GM23338 (cell line): ENCODE measurements around the gene KCNAB1. TPM values are rescaled to one million over a fixed set of nuclear protein-coding genes. Genes with fewer than 3 reads are reported as not detected.

Source experiments
- ATAC-seq: fragments of 200-7000 bp; cut with Tn5 transposase; 3 replicates; pipeline ENCODE4 v1.9.1; 2020
- DNase-seq: peaks from one replicate; pipeline ENCODE4 v3.0.0-alpha.2; 2015; ENCODE audit warnings: low spot score
- H2AFZ ChIP-seq: fragments of 200-600 bp; sonication (generic); 2 replicates; pipeline ENCODE4 v1.8.0; 2016; ENCODE audit warnings: antibody characterized with exemption, mild to moderate bottlenecking, moderate library complexity
- H3F3A ChIP-seq: fragments of 200-600 bp; sonication (generic); replicated peaks from 2 replicates; pipeline ENCODE4 v1.8.0; 2017; ENCODE audit warnings: antibody characterized with exemption, mixed run types, low read depth
- H3K27ac ChIP-seq: fragments of 200-600 bp; sonication (generic); 2 replicates; pipeline ENCODE4 v1.6.1; 2016; ENCODE audit warnings: low read depth
- H3K27me3 ChIP-seq: fragments of 200-600 bp; sonication (generic); 2 replicates; pipeline ENCODE4 v1.8.0; 2016; ENCODE audit warnings: mild to moderate bottlenecking, mixed run types, moderate library complexity; ENCODE audit not compliant: insufficient read depth
- H3K36me3 ChIP-seq: fragments of 200-600 bp; sonication (generic); 2 replicates; pipeline ENCODE4 v1.8.0; 2016; ENCODE audit warnings: mild to moderate bottlenecking; ENCODE audit not compliant: insufficient read depth
- H3K4me1 ChIP-seq: fragments of 200-600 bp; sonication (generic); 2 replicates; pipeline ENCODE4 v1.8.0; 2016; ENCODE audit warnings: mild to moderate bottlenecking, moderate library complexity; ENCODE audit not compliant: insufficient read depth
- H3K4me2 ChIP-seq: fragments of 200-600 bp; sonication (generic); 2 replicates; pipeline ENCODE4 v1.7.1; 2017; ENCODE audit warnings: mixed run types
- H3K4me3 ChIP-seq: fragments of 200-600 bp; sonication (generic); 2 replicates; pipeline ENCODE4 v1.6.1; 2016; ENCODE audit warnings: mixed run types
- H3K79me2 ChIP-seq: fragments of 200-600 bp; sonication (generic); replicated peaks from 2 replicates; pipeline ENCODE4 v1.8.0; 2017; ENCODE audit warnings: mild to moderate bottlenecking; ENCODE audit not compliant: insufficient read depth
- H3K9me2 ChIP-seq: fragments of 200-600 bp; sonication (generic); 2 replicates; pipeline ENCODE4 v1.8.0; 2017; ENCODE audit not compliant: insufficient read depth
- H4K20me1 ChIP-seq: fragments of 200-600 bp; sonication (generic); replicated peaks from 2 replicates; pipeline ENCODE4 v1.8.0; 2017; ENCODE audit warnings: mild to moderate bottlenecking; ENCODE audit not compliant: insufficient read depth
- H3K27ac Mint-ChIP-seq: 2 replicates; pipeline ENCODE4 v1.8.0; 2020; ENCODE audit warnings: inconsistent platforms, mild to moderate bottlenecking, moderate library complexity, mixed read lengths
- H3K27me3 Mint-ChIP-seq: 3 replicates; pipeline ENCODE4 v1.8.0; 2022; ENCODE audit warnings: low read depth, mild to moderate bottlenecking, moderate library complexity, mixed read lengths, inconsistent platforms; ENCODE audit not compliant: insufficient read depth, poor library complexity
- H3K36me3 Mint-ChIP-seq: 3 replicates; pipeline ENCODE4 v1.8.0; 2021; ENCODE audit warnings: low read depth, mild to moderate bottlenecking, inconsistent platforms, moderate library complexity, mixed read lengths
- H3K4me1 Mint-ChIP-seq: 3 replicates; pipeline ENCODE4 v1.8.0; 2020; ENCODE audit warnings: mild to moderate bottlenecking, inconsistent platforms, mixed read lengths
- H3K4me3 Mint-ChIP-seq: 3 replicates; pipeline ENCODE4 v1.8.0; 2021; ENCODE audit warnings: moderate library complexity, mild to moderate bottlenecking, inconsistent platforms, mixed read lengths
- H3K9me3 Mint-ChIP-seq: 3 replicates; pipeline ENCODE4 v1.8.0; 2020; ENCODE audit warnings: moderate library complexity, mild to moderate bottlenecking, inconsistent platforms, mixed read lengths
- ETS1 ChIP-seq: IDR thresholded peaks from 2 replicates; pipeline ENCODE4 v1.6.1; 2016; ENCODE audit warnings: antibody characterized with exemption
- EZH2 ChIP-seq: fragments of 200-600 bp; sonication (generic); IDR thresholded peaks from one replicate; pipeline ENCODE4 v1.8.0; 2017; ENCODE audit warnings: antibody characterized with exemption, mild to moderate bottlenecking, low read depth; ENCODE audit not compliant: unreplicated experiment
- JUNB ChIP-seq: IDR thresholded peaks from one replicate; pipeline ENCODE4 v1.6.1; 2016; ENCODE audit warnings: antibody characterized with exemption; ENCODE audit not compliant: unreplicated experiment
- REST ChIP-seq: IDR thresholded peaks from one replicate; pipeline ENCODE4 v1.6.1; 2018; ENCODE audit warnings: antibody characterized with exemption; ENCODE audit not compliant: unreplicated experiment
- STAT1 ChIP-seq: IDR thresholded peaks from one replicate; pipeline ENCODE4 v1.6.1; 2016; ENCODE audit warnings: antibody characterized with exemption; ENCODE audit not compliant: unreplicated experiment
- ZNF462 ChIP-seq: fragments of 250-450 bp; sonication (Bioruptor Pico); IDR thresholded peaks from 2 replicates; pipeline ENCODE4 v1.5.0; 2020; ENCODE audit warnings: mild to moderate bottlenecking, moderate library complexity
- polyA plus RNA-seq: library from polyadenylated mRNA; unstranded; fragments of >200 nt; fragmentation: Nextera tagmentation; extraction: Ambion mirVana; gene quantifications from 2 replicates; pipeline ENCODE4 v1.2.1, GENCODE V29; 2016
- total RNA-seq: library from RNA; depleted of rRNA; stranded (reverse); fragments of >200 nt; shearing (Covaris generic); gene quantifications from 2 replicates; pipeline ENCODE4 v1.2.3, GENCODE V29; 2014

KCNAB1 gene
- total and polyA plus RNA-seq, 2 experiments from 2014 or later, result 0.69 to 2.6 TPM

GRCh38 chr3:156217674-156218352, 97.4 kb downstream of the KCNAB1 start:
- Mint-ChIP-seq H3K27me3 (no peaks in the 10 kb centered on the region), H3K9me3 (peaks cover 8% of the 10 kb centered on the region; the same call in 2 of the 3 replicates), H3K36me3 (no peaks in the 10 kb centered on the region), H3K27ac (peak overlapping the region; percentile 83), H3K4me1 (peaks cover 5% of the 10 kb centered on the region; the same call in 2 of the 3 replicates), H3K4me3 (no peak overlapping the region)
- peaks cover 6% of the 10 kb centered on the region; the same call in 1 of the 2 replicates for H3K9me2 ChIP-seq
- no peak overlapping the region for H3K4me2 ChIP-seq
- no peaks in the 10 kb centered on the region for H3K36me3 ChIP-seq
- H3K4me3 ChIP-seq, result no peak overlapping the region
- no peaks in the 10 kb centered on the region for H3K79me2 ChIP-seq
- TF ChIP-seq JUNB (no peak), ETS1 (no peak), STAT1 (no peak), REST (no peak), ZNF462 (CRISPR knock-in tag) (no peak), EZH2 (no peak)
- H3K4me1 ChIP-seq, result no peaks in the 10 kb centered on the region
- H4K20me1 ChIP-seq, result no peaks in the 10 kb centered on the region
- H3K27ac ChIP-seq, result no peak overlapping the region
- no peaks in the 10 kb centered on the region for H3F3A ChIP-seq
- DNase-seq, result no peak
- ATAC-seq, result no peak
- H3K27me3 ChIP-seq, result no peaks in the 10 kb centered on the region
- peak overlapping the region; percentile 91 for H2AFZ ChIP-seq
